ENCODE measurements around the gene ZNF385D. TPM values are rescaled to one million over a fixed set of nuclear protein-coding genes. Genes with fewer than 3 reads are reported as not detected.

ZNF385D gene
- total and polyA plus RNA-seq, 2 experiments from 2014 or later = 2.7 to 12.3 TPM

- ATAC-seq (no peak), DNase-seq (ENCODE audit: low spot score) (no peak)
- H3K27me3 Mint-ChIP-seq (ENCODE audit: insufficient read depth, low read depth, poor library complexity) = peaks cover 2% of the 10 kb centered on the region
- Histone ChIP-seq H3K36me3 (ENCODE audit: insufficient read depth) (no peaks in the 10 kb centered on the region), H3K27me3 (ENCODE audit: insufficient read depth) (no peaks in the 10 kb centered on the region), H3K27ac (ENCODE audit: low read depth) (no peak overlapping the region), H3K4me2 (0 out of 2 replicates have a peak overlapping the region, but pooled peaks have one; percentile 66), H3K4me1 (ENCODE audit: insufficient read depth) (peaks cover 24% of the 10 kb centered on the region), H3K9me2 (ENCODE audit: insufficient read depth) (peaks cover 12% of the 10 kb centered on the region), H3F3A (replicated peaks; ENCODE audit: low read depth) (no peaks in the 10 kb centered on the region), H4K20me1 (replicated peaks; ENCODE audit: insufficient read depth) (no peaks in the 10 kb centered on the region), H2AFZ (no peak overlapping the region), H3K4me3 (no peak overlapping the region), H3K79me2 (replicated peaks; ENCODE audit: insufficient read depth) (no peaks in the 10 kb centered on the region; the same call in 1 of the 2 replicates)
- peaks cover 10% of the 10 kb centered on the region; the same call in 2 of the 3 replicates for H3K36me3 Mint-ChIP-seq (ENCODE audit: low read depth)
- H3K9me3 Mint-ChIP-seq = peaks cover 8% of the 10 kb centered on the region; the same call in 2 of the 3 replicates
- no peak for TF ChIP-seq STAT1 (IDR thresholded peaks at IDR 0.05; ENCODE audit: unreplicated experiment)
- H3K4me1 Mint-ChIP-seq = peaks cover 16% of the 10 kb centered on the region
- no peak overlapping the region for H3K4me3 Mint-ChIP-seq
- no peak overlapping the region for H3K27ac Mint-ChIP-seq
Observed at GRCh38 chr3:21718161-21718765, 32.7 kb downstream of the ZNF385D start.

DNA sequence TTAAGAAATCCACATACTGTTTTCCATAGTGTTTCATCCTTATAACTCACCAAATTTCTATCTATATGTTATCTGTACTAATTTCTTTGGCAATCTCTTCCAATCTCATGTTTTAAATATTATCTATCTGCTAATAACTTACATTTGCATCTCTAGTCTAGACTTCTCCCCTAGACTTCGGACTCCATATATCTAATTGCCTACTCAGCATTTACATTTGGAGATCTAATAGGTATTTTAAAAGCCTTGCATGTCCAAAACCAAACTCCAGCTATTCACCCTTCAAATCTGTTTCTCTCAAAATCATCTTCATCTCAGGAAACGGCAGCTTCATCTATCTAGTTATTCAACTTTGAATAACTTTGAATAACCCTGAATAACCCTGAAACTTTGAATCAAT lies 35.3 kb downstream of the ZNF385D start:
- H3K9me3 Mint-ChIP-seq = peaks cover 8% of the 10 kb centered on the region; the same call in 2 of the 3 replicates
- TF ChIP-seq ZNF462 (CRISPR knock-in tag; IDR thresholded peaks at IDR 0.05) (no peak), ZNF114 (CRISPR knock-in tag; IDR thresholded peaks at IDR 0.05) (no peak), POLR2AphosphoS5 (IDR thresholded peaks at IDR 0.05; ENCODE audit: low read depth) (no peak), JUNB (IDR thresholded peaks at IDR 0.05; ENCODE audit: unreplicated experiment) (no peak), STAT1 (IDR thresholded peaks at IDR 0.05; ENCODE audit: unreplicated experiment) (no peak)
- Histone ChIP-seq H3K4me1 (ENCODE audit: insufficient read depth) (peaks cover 24% of the 10 kb centered on the region), H2AFZ (no peak overlapping the region), H3F3A (replicated peaks; ENCODE audit: low read depth) (no peaks in the 10 kb centered on the region), H3K27ac (ENCODE audit: low read depth) (no peak overlapping the region), H4K20me1 (replicated peaks; ENCODE audit: insufficient read depth) (no peaks in the 10 kb centered on the region), H3K4me3 (no peak overlapping the region), H3K4me2 (no peak overlapping the region), H3K9me2 (ENCODE audit: insufficient read depth) (peaks cover 4% of the 10 kb centered on the region; the same call in 1 of the 2 replicates), H3K27me3 (ENCODE audit: insufficient read depth) (no peaks in the 10 kb centered on the region), H3K36me3 (ENCODE audit: insufficient read depth) (no peaks in the 10 kb centered on the region), H3K79me2 (replicated peaks; ENCODE audit: insufficient read depth) (no peaks in the 10 kb centered on the region; the same call in 1 of the 2 replicates)
- ATAC-seq (no peak), DNase-seq (ENCODE audit: low spot score) (no peak)
- peaks cover 10% of the 10 kb centered on the region; the same call in 2 of the 3 replicates for H3K36me3 Mint-ChIP-seq (ENCODE audit: low read depth)
- H3K4me1 Mint-ChIP-seq = peaks cover 14% of the 10 kb centered on the region
- H3K4me3 Mint-ChIP-seq = no peak overlapping the region
- H3K27me3 Mint-ChIP-seq (ENCODE audit: insufficient read depth, low read depth, poor library complexity) = peaks cover 2% of the 10 kb centered on the region
- no peak overlapping the region for H3K27ac Mint-ChIP-seq

All from GM23338 (cell line).